HepG2 (cell line): Measurements from ENCODE around the gene COG8. TPM values are rescaled to one million over a fixed set of nuclear protein-coding genes. Genes with fewer than 3 reads are reported as not detected.

Experiments
- HIVEP1 ChIP-seq: sonication (generic); formaldehyde crosslinking; IDR thresholded peaks from 2 replicates; pipeline ENCODE4 v1.4.0; 2020; ENCODE audit warnings: mild to moderate bottlenecking, missing genetic modification reagents
- HOXA3 ChIP-seq: sonication (generic); formaldehyde crosslinking; IDR thresholded peaks from 2 replicates; pipeline ENCODE4 v1.5.0; 2020; ENCODE audit warnings: missing genetic modification reagents
- HOXA7 ChIP-seq: sonication (generic); formaldehyde crosslinking; IDR thresholded peaks from 2 replicates; pipeline ENCODE4 v1.8.1; 2022; ENCODE audit warnings: mild to moderate bottlenecking, missing genetic modification reagents, moderate library complexity
- MBD4 ChIP-seq: IDR thresholded peaks from 2 replicates; pipeline ENCODE4 v1.6.1; 2012; ENCODE audit warnings: low read length, inconsistent platforms, borderline replicate concordance
- RARG ChIP-seq: sonication (generic); formaldehyde crosslinking; IDR thresholded peaks from 2 replicates; pipeline ENCODE4 v1.4.0; 2020; ENCODE audit warnings: low read depth, mild to moderate bottlenecking, missing genetic modification reagents
- SALL2 ChIP-seq: sonication (generic); formaldehyde crosslinking; IDR thresholded peaks from 2 replicates; pipeline ENCODE4 v1.8.1; 2023; ENCODE audit warnings: mild to moderate bottlenecking, missing genetic modification reagents, inconsistent platforms
- SIX4 ChIP-seq: sonication (generic); formaldehyde crosslinking; IDR thresholded peaks from 2 replicates; pipeline ENCODE4 v1.4.0; 2020; ENCODE audit warnings: missing genetic modification reagents
- TBP ChIP-seq: sonication (generic); formaldehyde crosslinking; IDR thresholded peaks from 2 replicates; pipeline ENCODE4 v1.5.0; 2020; ENCODE audit warnings: missing genetic modification reagents
- ZBTB25 ChIP-seq: IDR thresholded peaks from 2 replicates; pipeline ENCODE4 v1.6.1; 2018; ENCODE audit warnings: missing genetic modification reagents
- ZFP90 ChIP-seq: sonication (generic); formaldehyde crosslinking; IDR thresholded peaks from 2 replicates; pipeline ENCODE4 v1.8.0; 2022; ENCODE audit warnings: missing genetic modification reagents, mild to moderate bottlenecking, inconsistent platforms, borderline replicate concordance
- ZNF12 ChIP-seq: sonication (generic); formaldehyde crosslinking; IDR thresholded peaks from 2 replicates; pipeline ENCODE4 v1.5.0; 2020; ENCODE audit warnings: missing genetic modification reagents
- ZNF138 ChIP-seq: sonication (generic); formaldehyde crosslinking; IDR thresholded peaks from 2 replicates; pipeline ENCODE4 v1.5.0; 2020; ENCODE audit warnings: mild to moderate bottlenecking, low read depth, missing genetic modification reagents
- ZNF296 ChIP-seq: sonication (generic); formaldehyde crosslinking; conservative IDR thresholded peaks from 2 replicates; pipeline ENCODE4 v1.5.0; 2020; ENCODE audit warnings: mild to moderate bottlenecking, missing genetic modification reagents
- ZNF75D ChIP-seq: sonication (generic); formaldehyde crosslinking; IDR thresholded peaks from 2 replicates; pipeline ENCODE4 v1.8.1; 2023; ENCODE audit warnings: missing genetic modification reagents, mild to moderate bottlenecking, borderline replicate concordance
- ZNF761 ChIP-seq: sonication (generic); formaldehyde crosslinking; conservative IDR thresholded peaks from 2 replicates; pipeline ENCODE4 v1.4.0; 2020; ENCODE audit warnings: mild to moderate bottlenecking, missing genetic modification reagents
- polyA plus RNA-seq, 8 experiments: library from polyadenylated mRNA; depleted of rRNA in 3 of 8; stranded (reverse) in 7 of 8; unstranded in 1 of 8; fragments of >200 nt; fragmentation: Illumina TruSeq in 4 of 8; extraction: Trizol in 4 of 8; gene quantifications; 2 replicates each; pipeline versions ENCODE4 v1.2.1 to v1.2.3, GENCODE V29; 2011 to 2016; ENCODE audit warnings: low read depth in 4 of 8, missing spikeins in 1 of 8, mixed read lengths in 1 of 8; ENCODE audit not compliant: insufficient read depth in 1 of 8
- total RNA-seq, 5 experiments: library from RNA; depleted of rRNA; stranded (reverse); fragments of >200 nt; fragmentation: Illumina TruSeq; extraction: Trizol; gene quantifications; 2 replicates each; pipeline ENCODE4 v1.2.3, GENCODE V29; 2016; ENCODE audit warnings: low read depth in 1 of 5
- TF ChIP-seq, protein P1 (sequence below): sonication (generic); formaldehyde crosslinking; IDR thresholded peaks from one replicate; pipeline ENCODE4 v1.5.1; 2020; ENCODE audit warnings: mild to moderate bottlenecking, missing genetic modification reagents; ENCODE audit errors: not compliant biosample characterization
- TF ChIP-seq, protein P2 (sequence below): sonication (generic); formaldehyde crosslinking; IDR thresholded peaks from 2 replicates; pipeline ENCODE4 v1.8.0; 2022; ENCODE audit warnings: mild to moderate bottlenecking, missing genetic modification reagents

COG8 gene
- total and polyA plus RNA-seq, 2 of the 13 experiments (the other 11 are each of a cell fraction or from before 2014, with no cell fraction given), result 45.5 to 52.1 TPM

DNA sequence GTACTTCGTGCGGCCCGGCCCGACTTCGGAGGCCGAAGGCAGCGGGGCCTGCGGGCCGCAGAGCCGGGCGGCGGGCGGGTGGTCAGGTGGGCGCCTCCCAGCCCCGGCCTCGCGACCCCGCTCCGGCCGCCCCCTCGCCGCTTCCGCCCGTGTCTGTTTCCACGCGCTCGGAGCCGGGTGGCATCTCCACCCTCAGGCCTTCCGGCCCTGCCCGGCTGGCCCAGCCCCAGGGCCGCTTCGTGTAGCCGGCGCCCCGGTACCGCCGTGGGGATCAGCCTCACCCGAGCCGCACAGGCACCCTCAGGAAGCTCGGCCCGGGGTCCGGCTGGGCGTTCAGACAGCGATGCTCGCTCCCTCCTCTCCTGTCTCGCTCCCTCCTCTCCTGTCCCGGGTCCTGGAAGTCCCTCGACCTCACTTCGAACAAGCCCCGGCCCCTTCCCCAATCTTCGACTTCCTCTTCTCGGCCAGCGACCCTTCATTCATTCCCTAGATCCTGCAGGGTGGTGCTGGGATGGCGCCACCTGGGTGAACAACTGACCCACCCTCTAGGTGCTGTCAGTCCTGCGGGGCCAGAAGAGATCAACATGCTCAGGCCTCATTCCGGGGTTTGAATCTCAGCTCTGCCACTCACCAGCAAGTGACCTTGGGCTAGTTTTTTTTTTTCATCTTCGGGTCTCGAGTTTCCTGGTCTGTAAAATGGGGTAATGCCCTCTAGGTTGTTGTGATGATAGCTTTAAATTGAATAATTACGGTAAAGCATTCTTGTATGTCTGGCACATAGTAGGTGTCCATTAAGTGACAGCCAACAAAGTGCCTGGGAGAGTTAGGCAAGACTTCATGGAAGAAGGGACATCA, 27.6 kb downstream of the COG8 start (continued):
- TF ChIP-seq HIVEP1 (CRISPR knock-in tag) (no peak), MBD4 (no peak), ZNF12 (CRISPR knock-in tag) (no peak), ZNF761 (CRISPR knock-in tag) (no peak), ZFP90 (CRISPR knock-in tag) (peak; percentile 76; the same call in 1 of the 2 replicates), TBP (CRISPR knock-in tag) (no peak), RARG (CRISPR knock-in tag) (no peak), SIX4 (CRISPR knock-in tag) (no peak), ZNF75D (CRISPR knock-in tag) (no peak), HOXA7 (CRISPR knock-in tag) (no peak), HOXA3 (CRISPR knock-in tag) (no peak), SALL2 (peak; percentile 79), ZNF296 (CRISPR knock-in tag) (no peak), ZNF138 (CRISPR knock-in tag) (peak; percentile 44), ZBTB25 (CRISPR knock-in tag) (no peak; the same call in 1 of the 2 replicates)
- TF ChIP-seq, protein P1, sequence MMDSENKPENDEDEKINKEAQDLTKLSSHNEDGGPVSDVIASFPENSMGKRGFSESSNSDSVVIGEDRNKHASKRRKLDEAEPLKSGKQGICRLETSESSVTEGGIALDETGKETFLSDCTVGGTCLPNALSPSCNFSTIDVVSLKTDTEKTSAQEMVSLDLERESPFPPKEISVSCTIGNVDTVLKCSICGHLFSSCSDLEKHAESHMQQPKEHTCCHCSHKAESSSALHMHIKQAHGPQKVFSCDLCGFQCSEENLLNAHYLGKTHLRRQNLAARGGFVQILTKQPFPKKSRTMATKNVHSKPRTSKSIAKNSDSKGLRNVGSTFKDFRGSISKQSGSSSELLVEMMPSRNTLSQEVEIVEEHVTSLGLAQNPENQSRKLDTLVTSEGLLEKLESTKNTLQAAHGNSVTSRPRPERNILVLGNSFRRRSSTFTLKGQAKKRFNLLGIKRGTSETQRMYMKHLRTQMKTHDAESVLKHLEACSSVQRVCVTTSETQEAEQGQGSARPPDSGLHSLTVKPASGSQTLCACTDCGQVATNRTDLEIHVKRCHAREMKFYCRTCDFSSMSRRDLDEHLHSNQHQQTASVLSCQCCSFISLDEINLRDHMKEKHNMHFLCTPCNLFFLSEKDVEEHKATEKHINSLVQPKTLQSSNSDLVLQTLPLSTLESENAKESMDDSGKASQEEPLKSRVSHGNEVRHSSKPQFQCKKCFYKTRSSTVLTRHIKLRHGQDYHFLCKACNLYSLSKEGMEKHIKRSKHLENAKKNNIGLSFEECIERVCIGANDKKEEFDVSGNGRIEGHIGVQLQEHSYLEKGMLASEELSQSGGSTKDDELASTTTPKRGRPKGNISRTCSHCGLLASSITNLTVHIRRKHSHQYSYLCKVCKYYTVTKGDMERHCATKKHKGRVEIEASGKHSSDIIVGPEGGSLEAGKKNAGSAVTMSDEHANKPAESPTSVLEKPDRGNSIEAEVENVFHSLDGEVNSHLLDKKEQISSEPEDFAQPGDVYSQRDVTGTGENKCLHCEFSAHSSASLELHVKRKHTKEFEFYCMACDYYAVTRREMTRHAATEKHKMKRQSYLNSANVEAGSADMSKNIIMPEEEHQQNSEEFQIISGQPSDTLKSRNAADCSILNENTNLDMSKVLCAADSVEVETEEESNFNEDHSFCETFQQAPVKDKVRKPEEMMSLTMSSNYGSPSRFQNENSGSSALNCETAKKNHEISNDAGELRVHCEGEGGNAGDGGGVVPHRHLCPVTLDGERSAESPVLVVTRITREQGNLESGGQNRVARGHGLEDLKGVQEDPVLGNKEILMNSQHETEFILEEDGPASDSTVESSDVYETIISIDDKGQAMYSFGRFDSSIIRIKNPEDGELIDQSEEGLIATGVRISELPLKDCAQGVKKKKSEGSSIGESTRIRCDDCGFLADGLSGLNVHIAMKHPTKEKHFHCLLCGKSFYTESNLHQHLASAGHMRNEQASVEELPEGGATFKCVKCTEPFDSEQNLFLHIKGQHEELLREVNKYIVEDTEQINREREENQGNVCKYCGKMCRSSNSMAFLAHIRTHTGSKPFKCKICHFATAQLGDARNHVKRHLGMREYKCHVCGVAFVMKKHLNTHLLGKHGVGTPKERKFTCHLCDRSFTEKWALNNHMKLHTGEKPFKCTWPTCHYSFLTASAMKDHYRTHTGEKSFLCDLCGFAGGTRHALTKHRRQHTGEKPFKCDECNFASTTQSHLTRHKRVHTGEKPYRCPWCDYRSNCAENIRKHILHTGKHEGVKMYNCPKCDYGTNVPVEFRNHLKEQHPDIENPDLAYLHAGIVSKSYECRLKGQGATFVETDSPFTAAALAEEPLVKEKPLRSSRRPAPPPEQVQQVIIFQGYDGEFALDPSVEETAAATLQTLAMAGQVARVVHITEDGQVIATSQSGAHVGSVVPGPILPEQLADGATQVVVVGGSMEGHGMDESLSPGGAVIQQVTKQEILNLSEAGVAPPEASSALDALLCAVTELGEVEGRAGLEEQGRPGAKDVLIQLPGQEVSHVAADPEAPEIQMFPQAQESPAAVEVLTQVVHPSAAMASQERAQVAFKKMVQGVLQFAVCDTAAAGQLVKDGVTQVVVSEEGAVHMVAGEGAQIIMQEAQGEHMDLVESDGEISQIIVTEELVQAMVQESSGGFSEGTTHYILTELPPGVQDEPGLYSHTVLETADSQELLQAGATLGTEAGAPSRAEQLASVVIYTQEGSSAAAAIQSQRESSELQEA (CRISPR knock-in tag), result no peak
- TF ChIP-seq, protein P2, sequence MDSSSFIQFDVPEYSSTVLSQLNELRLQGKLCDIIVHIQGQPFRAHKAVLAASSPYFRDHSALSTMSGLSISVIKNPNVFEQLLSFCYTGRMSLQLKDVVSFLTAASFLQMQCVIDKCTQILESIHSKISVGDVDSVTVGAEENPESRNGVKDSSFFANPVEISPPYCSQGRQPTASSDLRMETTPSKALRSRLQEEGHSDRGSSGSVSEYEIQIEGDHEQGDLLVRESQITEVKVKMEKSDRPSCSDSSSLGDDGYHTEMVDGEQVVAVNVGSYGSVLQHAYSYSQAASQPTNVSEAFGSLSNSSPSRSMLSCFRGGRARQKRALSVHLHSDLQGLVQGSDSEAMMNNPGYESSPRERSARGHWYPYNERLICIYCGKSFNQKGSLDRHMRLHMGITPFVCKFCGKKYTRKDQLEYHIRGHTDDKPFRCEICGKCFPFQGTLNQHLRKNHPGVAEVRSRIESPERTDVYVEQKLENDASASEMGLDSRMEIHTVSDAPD (CRISPR knock-in tag), result no peak
